Inflammatory macrophage (primary cell): ENCODE data around the gene EXOC2.
"Not testable (repeated sequence)": the region's sequence is repeated elsewhere in the genome, so short reads cannot be mapped to it uniquely, and the experiment has no call there.

ENCODE experiments used
- DNase-seq, 2 donors: peaks; one replicate each; pipeline ENCODE4 v3.0.0-alpha.2; 2020 to 2022

Gene EXOC2

DNA sequence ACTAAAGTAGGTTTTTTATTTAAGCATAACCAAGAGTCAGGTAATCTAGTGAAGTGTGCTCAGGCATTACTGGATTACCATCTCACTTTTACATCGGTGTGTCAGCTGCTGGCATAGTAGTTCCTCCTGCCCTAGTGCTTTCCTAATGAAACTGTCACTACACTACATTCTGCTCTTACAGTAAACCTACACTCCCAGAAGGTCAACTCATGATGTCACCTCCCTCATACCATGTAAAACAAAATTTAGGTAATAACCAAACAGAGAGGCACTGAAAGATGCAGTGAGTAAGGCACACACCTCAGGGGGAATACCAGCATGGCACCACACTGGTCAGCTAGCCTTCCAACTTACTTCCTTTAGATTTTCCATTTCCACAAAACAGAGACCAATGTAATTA, 59.3 kb downstream of the EXOC2 start:
- DNase-seq = no peak

DNA sequence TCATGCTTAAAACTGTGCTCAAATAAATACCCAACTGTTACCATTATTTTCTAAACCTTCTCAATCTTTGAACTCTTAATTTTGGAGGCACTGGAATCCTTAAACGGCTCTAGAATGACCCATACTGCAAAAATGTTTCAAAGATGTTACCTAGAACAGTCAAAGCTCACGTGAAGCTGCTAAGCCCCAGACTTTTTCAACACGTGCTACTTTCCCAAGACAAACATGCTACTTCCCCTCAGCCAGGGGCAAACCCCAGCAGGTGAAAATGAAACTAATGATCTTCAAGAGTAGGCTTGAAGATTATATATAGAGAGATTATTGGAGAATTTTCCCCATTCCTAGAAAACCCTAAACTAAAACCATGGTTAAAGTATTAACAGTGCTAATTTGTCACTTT, 64.2 kb downstream of the EXOC2 start:
- no peak for DNase-seq

DNA sequence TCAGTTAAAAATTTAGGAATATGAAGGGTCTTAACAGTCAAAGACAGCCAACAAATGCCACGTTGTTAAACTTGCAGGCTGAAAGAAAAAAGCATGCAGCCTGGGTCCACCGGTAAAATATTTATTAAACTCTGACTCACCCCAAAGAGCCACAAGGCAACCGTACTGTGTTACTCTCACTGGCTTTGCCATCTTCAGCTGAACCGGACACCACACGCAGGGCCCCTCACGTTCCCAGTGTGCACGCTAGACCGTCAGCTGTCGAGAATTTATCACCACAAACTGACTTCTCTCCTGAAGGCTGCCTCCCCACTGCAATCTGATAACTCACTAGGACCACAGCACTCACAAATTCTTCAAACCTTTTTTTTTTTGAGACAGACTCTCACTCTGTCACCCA, 66.7 kb downstream of the EXOC2 start:
- no peak for DNase-seq

DNA sequence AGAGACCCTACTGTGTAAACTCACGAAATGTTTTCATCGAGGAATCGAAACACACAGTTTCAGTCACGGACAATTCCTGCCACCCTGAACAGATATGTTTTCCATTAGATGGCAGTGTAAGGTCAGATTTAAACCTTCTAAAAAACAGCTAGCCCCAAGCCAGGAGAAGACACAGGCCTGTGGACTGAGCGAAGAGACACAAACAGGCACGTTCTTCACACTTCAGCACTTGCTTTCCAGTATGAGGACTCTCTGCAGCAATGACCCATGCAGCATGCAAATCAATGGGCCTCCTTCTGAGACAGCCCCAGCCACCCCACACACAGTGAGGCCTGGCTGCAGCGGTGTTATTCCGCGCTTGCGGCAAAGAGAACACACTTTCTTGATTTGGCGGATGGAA, 68.0 kb downstream of the EXOC2 start:
- no peak for DNase-seq

DNA sequence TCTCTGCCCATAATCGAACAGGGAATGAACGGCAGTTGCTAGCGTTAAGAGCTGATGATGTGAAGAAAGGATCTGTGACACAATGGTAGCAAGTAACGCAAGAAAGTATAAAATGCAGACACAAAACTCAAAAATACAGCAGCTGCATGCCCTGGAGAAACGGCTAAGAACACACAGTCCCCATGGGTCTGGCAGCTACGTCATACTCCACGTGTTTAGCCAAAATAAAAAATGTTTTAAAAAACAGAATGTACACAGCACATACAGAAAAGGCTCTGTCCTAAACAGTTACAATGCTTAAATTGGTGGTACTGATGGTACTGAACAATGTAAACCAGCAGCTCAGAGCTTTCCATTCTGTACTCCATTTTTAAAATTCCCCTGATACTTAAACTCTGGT, 70.5 kb downstream of the EXOC2 start:
- DNase-seq = no peak

DNA sequence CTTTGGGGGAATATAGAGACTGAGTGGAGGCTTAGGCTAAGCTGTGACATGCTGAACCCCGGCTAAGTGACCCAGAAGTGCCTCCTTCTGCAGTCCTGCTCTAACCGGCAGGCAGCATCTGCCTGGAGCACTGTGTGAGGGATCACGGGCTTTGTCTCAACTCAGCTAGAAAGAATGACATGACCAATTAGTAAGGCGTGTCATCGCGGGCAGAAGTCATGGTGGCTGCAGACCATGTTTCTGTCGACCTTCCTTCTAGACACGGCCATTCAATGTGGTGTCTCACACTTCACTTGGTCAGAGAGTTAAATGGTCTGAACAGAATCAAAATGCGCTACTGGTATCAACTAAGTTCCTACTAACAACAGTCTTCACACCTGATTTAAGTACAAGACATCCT, 71.0 kb downstream of the EXOC2 start:
- no peak for DNase-seq

DNA sequence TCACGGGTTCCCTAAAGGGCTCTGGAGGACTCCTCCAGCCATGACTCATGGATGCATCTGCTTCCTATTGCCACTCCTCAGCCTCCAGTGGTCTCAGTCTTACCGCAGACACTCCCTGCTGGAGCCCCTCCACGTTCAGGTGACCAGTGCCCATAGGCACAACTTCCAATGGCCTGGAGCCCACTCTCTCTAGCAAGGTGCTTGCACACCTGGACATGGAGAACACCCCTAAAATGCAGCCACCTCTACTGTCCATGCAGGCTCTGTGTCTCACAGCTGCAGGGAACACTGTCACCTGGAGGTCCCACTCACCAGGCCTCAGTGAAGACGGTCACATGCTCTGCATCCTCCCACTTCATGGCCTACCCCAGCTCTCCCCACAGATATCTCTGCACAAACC, 72.0 kb downstream of the EXOC2 start:
- no peak for DNase-seq

GRCh38 chr6:620166-620565, 72.8 kb downstream of the EXOC2 start:
- DNase-seq = no peak

- no peak for DNase-seq
These were observed 75.4 kb downstream of the EXOC2 start for GRCh38 chr6:617456-618100.

DNA sequence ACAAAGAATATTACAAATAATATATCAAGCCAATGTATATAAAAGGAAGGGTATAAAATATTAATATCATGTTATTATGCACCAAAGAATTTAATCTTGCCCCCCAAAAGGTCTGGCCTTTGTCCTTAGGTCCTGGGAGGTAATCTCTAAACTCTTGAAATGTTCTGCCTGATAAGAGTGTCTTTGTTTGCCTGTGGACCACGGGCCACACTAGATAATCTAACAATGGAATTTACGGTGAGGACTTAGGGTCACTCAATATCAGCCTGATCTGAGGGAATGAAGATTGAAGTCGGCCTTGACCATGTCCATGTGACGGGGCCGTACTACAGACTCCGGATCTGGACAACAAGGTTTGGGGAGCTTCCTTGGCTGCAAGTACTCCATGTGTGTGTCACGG, 79.0 kb downstream of the EXOC2 start:
- DNase-seq = no peak

DNA sequence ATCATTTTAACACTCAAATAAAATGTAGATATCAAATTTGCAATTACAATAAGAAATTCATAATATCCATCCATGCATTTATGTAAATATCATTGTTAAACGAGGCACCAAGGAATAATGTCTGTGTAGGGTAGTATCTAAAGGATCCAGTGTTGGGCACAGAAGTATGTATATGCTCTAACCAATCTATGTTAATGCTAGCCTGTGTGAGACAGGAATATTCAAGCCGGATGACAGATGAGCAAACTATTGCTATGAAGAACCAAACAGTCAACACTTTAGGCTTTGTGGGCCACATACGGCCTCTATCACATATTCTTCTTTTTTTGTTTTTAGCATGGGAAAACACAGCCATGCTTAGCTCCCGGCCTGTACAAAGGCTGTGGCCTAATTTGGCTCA, 81.0 kb downstream of the EXOC2 start:
- no peak for DNase-seq

DNA sequence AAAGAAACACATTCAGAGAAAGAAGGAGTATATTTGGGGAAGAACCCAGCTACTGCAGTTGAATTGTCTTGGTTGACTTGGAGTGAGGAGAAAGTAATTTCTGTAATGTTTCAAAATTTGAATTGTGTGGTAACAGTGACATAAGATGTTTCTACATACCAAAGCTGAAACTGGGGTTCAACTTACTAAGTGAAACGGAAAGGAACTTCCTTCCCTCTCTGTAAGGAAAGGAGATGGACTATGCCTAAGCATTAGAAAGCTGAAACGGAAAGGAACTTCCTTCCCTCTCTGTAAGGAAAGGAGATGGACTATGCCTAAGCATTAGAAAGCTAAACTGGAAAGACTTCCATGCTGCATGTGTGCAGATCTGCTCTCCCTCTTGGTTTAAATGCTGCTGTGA, 82.1 kb downstream of the EXOC2 start:
- DNase-seq = peak; percentile 59 to 80

GRCh38 chr6:609905-610304, 83.0 kb downstream of the EXOC2 start:
- DNase-seq = no peak

DNA sequence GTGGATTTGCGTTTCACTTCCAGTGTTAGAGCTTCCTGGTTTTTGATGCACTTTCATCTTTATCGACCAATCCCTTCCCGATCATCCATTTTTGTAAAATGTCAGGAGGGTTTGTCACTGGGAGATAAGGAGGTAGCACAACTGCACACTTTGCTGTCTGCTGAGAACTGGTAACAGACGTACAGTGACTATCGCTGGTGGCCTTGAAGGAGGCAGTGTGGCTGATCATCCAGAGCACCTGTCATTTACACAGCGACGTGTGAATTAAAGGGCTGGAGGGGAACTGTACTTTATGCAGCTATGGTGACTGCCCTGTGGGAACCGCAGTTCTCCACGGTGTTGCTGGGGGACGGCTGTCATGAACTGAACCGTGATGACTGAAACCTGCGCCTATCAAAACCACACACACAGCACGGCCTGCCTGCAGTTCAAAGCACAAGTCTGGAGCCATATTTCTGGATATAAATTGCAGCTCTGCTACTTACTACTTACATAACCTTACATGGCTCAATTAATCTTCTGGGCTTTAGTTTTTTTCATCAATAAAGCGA, 86.0 kb downstream of the EXOC2 start:
- no peak for DNase-seq

DNA sequence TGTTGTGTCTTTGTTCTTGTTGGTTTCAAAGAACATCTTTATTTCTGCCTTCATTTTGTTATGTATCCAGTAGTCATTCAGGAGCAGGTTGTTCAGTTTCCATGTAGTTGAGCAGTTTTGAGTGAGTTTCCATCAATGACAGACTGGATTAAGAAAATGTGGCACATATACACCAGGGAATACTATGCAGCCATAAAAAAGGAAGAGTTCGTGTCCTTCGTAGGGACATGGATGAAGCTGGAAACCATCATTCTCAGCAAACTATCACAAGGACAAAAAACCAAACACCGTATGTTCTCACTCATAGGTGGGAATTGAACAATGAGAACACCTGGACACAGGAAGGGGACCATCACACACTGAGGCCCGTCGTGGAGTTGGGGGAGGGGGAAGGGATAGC, 87.0 kb downstream of the EXOC2 start:
- not testable (repeated sequence) for DNase-seq

DNA sequence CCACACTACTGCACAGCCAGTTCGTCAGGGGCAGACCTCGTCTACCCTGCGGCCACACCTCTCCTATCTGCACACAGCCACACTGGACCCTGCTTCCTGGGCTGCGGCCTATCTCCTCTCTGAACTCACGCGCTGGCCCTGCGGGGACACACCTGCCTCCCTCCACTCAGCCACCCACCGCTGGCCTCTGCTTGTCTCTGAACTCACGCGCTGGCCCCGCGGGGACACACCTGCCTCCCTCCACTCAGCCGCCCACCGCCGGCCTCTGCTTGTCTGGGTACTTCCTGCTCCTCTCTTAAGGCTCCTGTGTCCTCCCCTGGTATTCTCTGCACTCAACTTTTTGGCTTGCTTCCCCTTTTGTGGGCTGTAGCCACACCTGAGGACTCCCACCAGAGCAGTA, 88.4 kb downstream of the EXOC2 start:
- no peak for DNase-seq

GRCh38 chr6:603265-603664, 89.7 kb downstream of the EXOC2 start:
- no peak for DNase-seq

GRCh38 chr6:599576-600448, 93.1 kb downstream of the EXOC2 start:
- no peak for DNase-seq

DNA sequence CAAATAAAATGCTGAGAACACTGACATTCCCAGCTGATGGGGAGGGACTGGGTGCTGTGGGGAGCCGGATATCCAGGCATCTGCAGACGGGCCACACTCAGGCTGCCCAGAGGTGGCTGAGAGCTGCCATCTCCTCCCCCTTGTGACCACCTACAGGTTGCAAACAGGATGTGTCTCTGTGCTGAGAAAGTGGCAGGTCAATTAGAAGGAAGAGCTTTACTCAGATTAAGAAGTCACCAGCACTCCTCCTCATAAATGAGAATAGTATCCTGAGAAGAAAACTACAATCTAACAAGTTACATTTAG, 99.1 kb downstream of the EXOC2 start:
- DNase-seq = no peak

- peak; percentile 69 to 72 for DNase-seq
These were observed 99.6 kb downstream of the EXOC2 start for GRCh38 chr6:593139-593906.

DNA sequence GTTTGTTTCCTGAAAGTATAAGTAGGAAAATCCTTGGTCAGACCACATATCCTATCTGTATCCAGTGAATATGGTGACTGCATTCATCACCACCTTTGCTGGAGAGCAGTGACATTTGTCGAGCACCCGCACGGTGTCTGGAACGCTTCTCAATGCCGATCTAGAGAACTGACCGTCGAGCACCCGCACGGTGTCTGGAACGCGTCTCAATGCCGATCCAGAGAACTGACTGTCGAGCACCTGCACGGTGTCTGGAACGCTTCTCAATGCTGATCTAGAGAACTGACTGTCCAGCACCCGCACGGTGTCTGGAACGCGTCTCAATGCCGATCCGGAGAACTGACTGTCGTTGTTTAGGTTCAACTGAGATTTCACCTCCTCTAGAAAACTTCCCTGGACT, 103.8 kb downstream of the EXOC2 start:
- DNase-seq = no peak

GRCh38 chr6:586553-586952, 106.4 kb downstream of the EXOC2 start:
- no peak for DNase-seq

DNA sequence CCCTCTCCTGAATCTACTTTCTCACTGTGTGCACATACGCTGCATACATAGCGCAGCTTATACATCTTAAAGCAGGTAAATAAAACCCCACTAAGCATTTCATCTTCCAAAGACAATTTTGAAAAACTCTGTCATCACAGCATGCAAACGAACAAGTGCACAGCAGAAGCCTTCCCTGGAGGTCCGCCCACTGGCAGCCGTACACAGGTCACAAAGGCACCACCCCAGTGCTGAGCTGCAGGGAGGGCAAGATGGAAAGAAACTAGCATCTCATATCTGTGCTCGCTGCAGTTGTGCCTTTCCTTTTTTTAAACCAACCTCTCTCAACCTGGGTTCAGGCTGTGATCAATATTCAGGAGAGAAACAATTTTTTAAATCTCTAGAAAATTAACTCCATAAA, 109.3 kb downstream of the EXOC2 start:
- DNase-seq = no peak

- DNase-seq = no peak
These were observed 109.8 kb downstream of the EXOC2 start for GRCh38 chr6:583116-583515.
